Stimulated activated CD8-positive, alpha-beta memory T cell treated with anti-CD3 and anti-CD28 coated beads, Interleukin-7, amount 100 ng/mL, for 4 hours (primary cell): ENCODE data around the gene RENBP.

Experiments
- DNase-seq, 2 donors: peaks; one replicate each; pipeline ENCODE4 v3.0.0-alpha.2; 2020; ENCODE audit warnings: low read depth in 2 of 2

RENBP gene

DNA sequence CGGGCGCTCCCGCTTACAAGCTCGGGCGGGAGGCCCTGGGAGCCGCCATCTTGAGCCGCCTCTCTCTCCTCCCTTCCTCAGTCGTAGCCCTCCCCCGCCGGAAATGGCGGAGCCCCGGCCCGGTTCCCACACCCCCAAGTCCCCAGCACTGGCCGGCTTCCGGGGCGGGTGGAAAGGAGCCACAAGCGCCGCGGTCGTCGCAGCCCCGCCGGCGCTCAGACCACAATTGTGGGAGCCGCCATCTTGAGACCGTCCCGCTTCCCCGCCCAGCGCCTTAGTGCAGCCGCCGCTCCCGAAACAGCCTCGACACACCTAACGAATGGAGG lies 26.6 kb upstream of the RENBP start:
- peak; percentile 79 to 93 for DNase-seq

- no peak for DNase-seq
Measured at GRCh38 chrX:153970357-153971123, 26.1 kb upstream of the RENBP start.

DNA sequence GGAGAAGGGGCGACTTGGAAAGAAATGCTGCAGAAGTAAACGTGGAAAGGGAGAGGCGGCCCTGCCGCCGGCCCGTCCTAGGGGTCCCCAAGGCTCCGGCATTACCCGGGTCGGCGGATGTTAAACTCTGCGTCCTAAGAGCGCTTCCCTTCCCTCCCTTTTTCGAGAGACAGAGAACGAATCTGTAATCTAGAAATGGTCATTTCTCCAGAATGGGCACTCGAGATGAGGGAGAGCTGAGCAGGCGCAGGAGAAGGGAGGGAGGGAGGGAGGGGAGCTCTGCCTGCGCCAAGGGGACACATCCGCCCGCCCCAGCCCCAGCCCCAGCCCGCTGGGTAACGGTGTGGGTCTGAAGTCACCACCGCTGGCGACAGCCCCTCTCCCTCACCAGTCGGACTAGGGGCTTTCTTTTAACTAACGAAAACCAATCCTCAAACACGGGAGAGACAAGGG lies 25.5 kb upstream of the RENBP start:
- no peak for DNase-seq

- no peak for DNase-seq
Measured at GRCh38 chrX:153969125-153969903, 24.9 kb upstream of the RENBP start.

GRCh38 chrX:153968754-153969124 lies 24.3 kb upstream of the RENBP start:
- peak in 1 of 2 donors; percentile 37 for DNase-seq

DNA sequence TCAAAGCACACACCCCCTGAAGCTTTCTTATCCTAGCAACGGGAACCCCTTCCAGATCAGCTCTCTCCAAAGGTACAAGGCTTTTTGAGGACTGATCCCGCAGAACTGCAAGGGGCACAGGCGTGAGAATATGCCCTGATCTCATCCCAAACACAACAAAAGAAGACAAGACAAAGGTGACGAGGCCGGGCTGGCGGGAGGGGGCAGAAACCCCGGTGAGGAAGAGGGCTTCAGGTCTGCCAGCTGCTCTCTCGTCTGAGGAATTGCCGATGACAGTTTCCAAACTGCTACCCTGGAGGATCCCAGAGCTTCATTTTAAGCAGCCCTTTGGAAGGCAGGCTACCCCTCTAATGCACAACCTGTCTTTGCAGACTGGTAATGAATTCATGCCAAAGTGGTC lies 23.8 kb upstream of the RENBP start:
- no peak for DNase-seq

DNA sequence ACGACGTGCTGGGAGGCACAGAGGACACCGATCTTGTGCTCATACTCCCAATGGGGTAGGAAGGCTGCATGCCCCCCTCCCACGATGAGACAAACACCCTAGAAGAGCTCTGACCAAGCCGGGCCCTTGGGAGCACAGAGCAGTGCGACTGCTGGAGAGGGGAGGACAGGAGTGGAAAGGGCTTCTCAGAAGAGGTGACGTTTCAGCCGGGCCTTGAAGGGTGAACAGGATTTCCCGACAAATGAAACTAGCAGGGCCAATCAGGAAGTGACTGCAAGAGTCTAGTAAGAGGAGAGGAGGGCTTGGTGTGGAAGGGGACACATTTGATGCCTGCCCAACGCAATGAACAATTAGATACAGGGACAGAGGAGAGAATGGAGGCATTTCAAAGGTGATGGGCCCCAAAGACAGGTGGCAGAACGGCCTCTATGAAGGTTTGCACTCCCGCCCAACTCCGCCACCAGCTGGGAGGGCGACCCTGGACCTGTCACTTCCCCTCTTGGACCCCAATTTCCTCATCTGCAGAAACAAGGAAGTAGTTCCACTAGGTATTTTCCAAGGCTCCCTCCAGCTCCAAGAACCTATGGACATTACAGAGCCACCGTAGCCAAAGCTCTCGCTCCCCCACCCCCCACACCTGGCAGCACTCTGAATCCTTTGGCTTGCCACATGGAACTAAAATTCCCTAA lies 23.2 kb upstream of the RENBP start:
- DNase-seq = no peak

- DNase-seq = peak; percentile 40 to 47
Measured at GRCh38 chrX:153966841-153967535, 22.5 kb upstream of the RENBP start.

- DNase-seq = no peak
Measured at GRCh38 chrX:153966283-153966688, 21.8 kb upstream of the RENBP start.

- DNase-seq = no peak
Measured at GRCh38 chrX:153965406-153965805, 21.0 kb upstream of the RENBP start.

- no peak for DNase-seq
Measured at GRCh38 chrX:153964105-153964504, 19.7 kb upstream of the RENBP start.

DNA sequence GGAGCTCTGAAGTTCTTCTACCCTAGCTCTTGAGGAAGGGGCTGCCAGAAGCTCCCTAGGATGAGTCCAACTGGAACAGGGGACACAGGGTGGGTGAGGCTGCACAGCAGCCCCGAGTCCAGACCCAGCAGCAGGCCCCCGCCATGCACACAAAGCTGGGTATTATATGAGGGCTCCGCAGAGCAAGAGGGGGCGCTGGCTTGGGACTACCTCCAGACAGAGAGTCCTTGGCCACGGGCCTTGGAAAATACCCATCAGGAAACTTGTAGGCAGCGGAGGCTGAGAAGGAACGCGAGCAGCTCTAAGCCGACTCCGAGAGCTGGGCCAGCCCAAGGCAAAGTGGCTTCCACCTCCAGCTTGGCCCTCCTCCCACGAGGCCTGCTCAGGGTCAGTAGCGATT lies 19.1 kb upstream of the RENBP start:
- no peak for DNase-seq

DNA sequence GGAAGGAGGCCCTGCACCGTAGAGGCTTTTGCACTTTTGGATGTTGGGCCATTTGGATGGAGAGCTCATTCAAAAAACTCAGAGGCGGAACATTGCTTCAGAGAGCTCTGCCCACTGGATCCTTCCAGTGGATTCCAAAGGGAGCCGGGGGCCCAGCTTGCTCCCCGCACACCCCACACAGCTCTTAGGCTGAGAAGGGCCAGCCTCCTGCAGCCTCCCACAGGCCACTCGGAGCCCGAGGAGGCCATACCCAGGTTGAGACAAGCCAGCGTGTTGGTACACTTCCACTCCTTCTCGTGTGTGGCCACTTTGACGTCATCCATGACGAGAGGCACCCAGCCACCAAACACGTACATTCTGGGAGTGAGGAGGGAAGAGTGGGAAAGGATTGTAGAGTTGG lies 16.8 kb upstream of the RENBP start:
- DNase-seq = no peak

GRCh38 chrX:153960786-153961185 lies 16.3 kb upstream of the RENBP start:
- DNase-seq = no peak

- no peak for DNase-seq
Measured at GRCh38 chrX:153960077-153960476, 15.6 kb upstream of the RENBP start.

GRCh38 chrX:153959649-153960048 lies 15.2 kb upstream of the RENBP start:
- no peak for DNase-seq

GRCh38 chrX:153958605-153959004 lies 14.2 kb upstream of the RENBP start:
- DNase-seq = no peak

GRCh38 chrX:153957224-153957623 lies 12.8 kb upstream of the RENBP start:
- no peak for DNase-seq

DNA sequence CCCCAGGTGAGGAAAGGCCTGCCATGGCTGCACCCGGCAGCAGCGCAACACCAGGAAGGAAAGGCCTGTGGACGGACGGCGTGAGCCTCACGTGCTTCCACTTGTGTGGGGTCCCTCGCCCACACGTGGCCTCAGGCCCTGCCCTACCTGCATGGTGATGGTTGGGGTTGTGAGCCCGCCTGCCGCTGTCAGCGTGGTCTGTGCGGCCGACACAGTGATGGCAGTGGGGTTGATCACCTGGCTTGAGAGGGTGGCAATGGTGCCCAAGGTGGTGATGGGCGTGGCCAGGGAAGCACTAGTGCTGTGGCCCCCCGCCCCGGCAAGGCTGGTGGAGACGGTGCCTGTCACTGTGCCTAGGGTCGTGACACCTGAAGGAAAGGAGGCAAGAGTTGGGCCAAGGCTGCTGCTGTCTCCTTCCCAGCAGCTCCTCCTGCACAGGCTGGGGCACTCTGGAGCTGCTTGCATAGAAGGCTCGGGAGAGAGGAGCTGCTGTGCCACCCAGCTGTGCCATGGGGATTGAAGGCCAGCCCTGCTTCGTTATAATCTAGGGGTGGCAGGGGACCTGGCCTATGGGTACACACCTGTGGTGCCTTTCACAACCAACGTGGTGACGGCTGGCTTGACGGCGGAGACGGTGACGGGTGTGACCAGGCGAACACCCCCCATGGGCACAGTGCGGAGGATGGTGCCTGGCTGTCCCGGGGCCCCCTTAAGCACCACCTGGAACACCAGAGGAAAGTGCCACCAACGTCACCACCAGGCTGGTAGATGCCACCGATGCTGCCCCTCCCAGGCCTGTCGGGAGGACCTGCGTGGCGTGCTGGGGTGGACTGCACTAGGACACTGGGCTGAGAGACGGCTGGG lies 11.8 kb upstream of the RENBP start:
- DNase-seq = no peak

- DNase-seq = no peak
Measured at GRCh38 chrX:153955228-153955732, 10.8 kb upstream of the RENBP start.
